HG02938 (cell line): ENCODE results near the gene OR2T6.
"Not testable (repeated sequence)": the region's sequence is repeated elsewhere in the genome, so short reads cannot be mapped to it uniquely, and the experiment has no call there.

ENCODE experiments used
- ATAC-seq: cut with Tn5 transposase; IDR thresholded peaks from one replicate; pipeline ENCODE4 v1.9.1; 2021; ENCODE audit warnings: mild to moderate bottlenecking, moderate library complexity; ENCODE audit not compliant: unreplicated experiment

Gene OR2T6

GRCh38 chr1:248375446-248375845 lies at the start of gene OR2T6:
TSS of gene OR2T6 (plus strand) at chr1:248375746. CDS start at chr1:248387609, 11,863 bp downstream.
- ATAC-seq: no peak

GRCh38 chr1:248343451-248343850 lies 32.1 kb upstream of the OR2T6 start:
- no peak for ATAC-seq

- no peak for ATAC-seq
Observed at GRCh38 chr1:248348475-248348874, 27.1 kb upstream of the OR2T6 start, which contains the start of gene OR14C36. TSS of gene OR14C36 (plus strand) at chr1:248348775. CDS start at chr1:248348775, 0 bp downstream.

GRCh38 chr1:248359415-248359814 lies 16.1 kb upstream of the OR2T6 start:
- ATAC-seq: no peak

GRCh38 chr1:248361121-248361715 lies 14.3 kb upstream of the OR2T6 start, which contains the start of gene OR2T4:
TSS of gene OR2T4 (plus strand) at chr1:248361665. CDS start at chr1:248361665, 0 bp downstream.
- ATAC-seq: no peak

- ATAC-seq: no peak
Observed at GRCh38 chr1:248366609-248367008, 8.9 kb upstream of the OR2T6 start.

GRCh38 chr1:248372394-248372793 lies 3.2 kb upstream of the OR2T6 start:
- no peak for ATAC-seq

GRCh38 chr1:248373761-248374160 lies 1.8 kb upstream of the OR2T6 start:
- ATAC-seq: no peak

- no peak for ATAC-seq
Observed at GRCh38 chr1:248376916-248377315, 1.4 kb downstream of the OR2T6 start.

GRCh38 chr1:248380854-248381253 lies 5.3 kb downstream of the OR2T6 start:
- no peak for ATAC-seq

- no peak for ATAC-seq
Observed at GRCh38 chr1:248388426-248388825, 12.9 kb downstream of the OR2T6 start.

GRCh38 chr1:248393050-248393449 lies 17.5 kb downstream of the OR2T6 start:
- no peak for ATAC-seq

GRCh38 chr1:248402748-248403147 lies 27.2 kb downstream of the OR2T6 start, which contains the start of gene OR2T1:
TSS of gene OR2T1 (plus strand) at chr1:248403048. CDS start at chr1:248406148, 3,100 bp downstream.
- ATAC-seq: no peak

GRCh38 chr1:248404024-248404423 lies 28.5 kb downstream of the OR2T6 start:
- ATAC-seq: no peak

- ATAC-seq: no peak
Observed at GRCh38 chr1:248406721-248407692, 31.5 kb downstream of the OR2T6 start.

- ATAC-seq: no peak
Observed at GRCh38 chr1:248416226-248416625, 40.7 kb downstream of the OR2T6 start.

- ATAC-seq: no peak
Observed at GRCh38 chr1:248417854-248418253, 42.3 kb downstream of the OR2T6 start.

- ATAC-seq: no peak
Observed at GRCh38 chr1:248421384-248421783, 45.8 kb downstream of the OR2T6 start.

GRCh38 chr1:248427526-248428191 lies 52.1 kb downstream of the OR2T6 start:
- peak; percentile 61 for ATAC-seq

- ATAC-seq: peak; percentile 92
Observed at GRCh38 chr1:248428192-248428533, 52.6 kb downstream of the OR2T6 start.

GRCh38 chr1:248431683-248432082 lies 56.1 kb downstream of the OR2T6 start:
- not testable (repeated sequence) for ATAC-seq
